Measurements from ENCODE around the gene SNURF. TPM values are rescaled to one million over a fixed set of nuclear protein-coding genes. Genes with fewer than 3 reads are reported as not detected.
"Not testable (repeated sequence)": the region's sequence is repeated elsewhere in the genome, so short reads cannot be mapped to it uniquely, and the experiment has no call there.

Gene SNURF
- total RNA-seq, 1 experiment from 2014 or later, result 35.6 TPM

- Mint-ChIP-seq H3K4me1 (ENCODE audit: insufficient read depth, unreplicated experiment) (no peaks in the 10 kb centered on the region), H3K4me3 (ENCODE audit: unreplicated experiment) (no peak overlapping the region), H3K9me3 (ENCODE audit: unreplicated experiment) (peaks cover 22% of the 10 kb centered on the region), H3K36me3 (ENCODE audit: insufficient read depth, unreplicated experiment) (no peaks in the 10 kb centered on the region), H3K27me3 (ENCODE audit: insufficient read depth, unreplicated experiment) (no peaks in the 10 kb centered on the region), H3K27ac (ENCODE audit: low read depth, unreplicated experiment) (no peak overlapping the region)
- POLR2A ChIA-PET, result no interaction called here
- no peak for DNase-seq (ENCODE audit: unreplicated experiment)
- CTCF ChIA-PET, result interaction anchor here (0.7 kb wide), 1 partner anchor 57 kb away, joined by 4 read pairs; no protein-coding TSS in a partner anchor
- no peak for TF ChIP-seq CTCF (IDR thresholded peaks at IDR 0.05; ENCODE audit: unreplicated experiment)
- intact Hi-C loops (cut with micrococcal nuclease), result no loop called here
- no TSS peak for BruUV-seq (replicated peaks)
These were observed 21.1 kb upstream of the SNURF start for GRCh38 chr15:24933716-24934115.

- H3K4me3 Mint-ChIP-seq (ENCODE audit: unreplicated experiment); intact Hi-C loops (cut with micrococcal nuclease); H3K4me1 Mint-ChIP-seq (ENCODE audit: insufficient read depth, unreplicated experiment); POLR2A ChIA-PET; BruUV-seq (replicated peaks); H3K27ac Mint-ChIP-seq (ENCODE audit: low read depth, unreplicated experiment); H3K36me3 Mint-ChIP-seq (ENCODE audit: insufficient read depth, unreplicated experiment); DNase-seq (ENCODE audit: unreplicated experiment); H3K27me3 Mint-ChIP-seq (ENCODE audit: insufficient read depth, unreplicated experiment); CTCF ChIA-PET: not testable (repeated sequence)
- peaks cover 22% of the 10 kb centered on the region for H3K9me3 Mint-ChIP-seq (ENCODE audit: unreplicated experiment)
These were observed 16.6 kb upstream of the SNURF start for GRCh38 chr15:24938224-24938623.

GRCh38 chr15:24940236-24940635 is 14.6 kb upstream of the SNURF start:
- Mint-ChIP-seq H3K9me3 (ENCODE audit: unreplicated experiment) (peaks cover 15% of the 10 kb centered on the region), H3K4me3 (ENCODE audit: unreplicated experiment) (no peak overlapping the region), H3K36me3 (ENCODE audit: insufficient read depth, unreplicated experiment) (no peaks in the 10 kb centered on the region), H3K4me1 (ENCODE audit: insufficient read depth, unreplicated experiment) (no peaks in the 10 kb centered on the region), H3K27me3 (ENCODE audit: insufficient read depth, unreplicated experiment) (no peaks in the 10 kb centered on the region), H3K27ac (ENCODE audit: low read depth, unreplicated experiment) (no peak overlapping the region)
- intact Hi-C loops (cut with micrococcal nuclease), result no loop called here
- TF ChIP-seq CTCF (IDR thresholded peaks at IDR 0.05; ENCODE audit: unreplicated experiment), result no peak
- no peak for DNase-seq (ENCODE audit: unreplicated experiment)
- ChIA-PET POLR2A (interaction anchor here (0.9 kb wide), 1 partner anchor 42 kb away, joined by 3 read pairs; no protein-coding TSS in a partner anchor), CTCF (interaction anchor here (1.0 kb wide), 1 partner anchor 12 kb away, joined by 4 read pairs; no protein-coding TSS in a partner anchor)
- BruUV-seq (replicated peaks), result no TSS peak

- no peaks in the 10 kb centered on the region for H3K36me3 Mint-ChIP-seq (ENCODE audit: insufficient read depth, unreplicated experiment)
- no peaks in the 10 kb centered on the region for H3K4me1 Mint-ChIP-seq (ENCODE audit: insufficient read depth, unreplicated experiment)
- intact Hi-C loops (cut with micrococcal nuclease), result no loop called here
- peaks cover 5% of the 10 kb centered on the region for H3K9me3 Mint-ChIP-seq (ENCODE audit: unreplicated experiment)
- BruUV-seq (replicated peaks), result no TSS peak
- TF ChIP-seq CTCF (IDR thresholded peaks at IDR 0.05; ENCODE audit: unreplicated experiment), result no peak
- ChIA-PET POLR2A (no interaction called here), CTCF (no interaction called here)
- no peaks in the 10 kb centered on the region for H3K27me3 Mint-ChIP-seq (ENCODE audit: insufficient read depth, unreplicated experiment)
- no peak for DNase-seq (ENCODE audit: unreplicated experiment)
- H3K4me3 Mint-ChIP-seq (ENCODE audit: unreplicated experiment), result no peak overlapping the region
- H3K27ac Mint-ChIP-seq (ENCODE audit: low read depth, unreplicated experiment), result no peak overlapping the region
These were observed 11.4 kb upstream of the SNURF start for GRCh38 chr15:24943361-24943760.

- TF ChIP-seq CTCF (IDR thresholded peaks at IDR 0.05; ENCODE audit: unreplicated experiment), result no peak
- no peaks in the 10 kb centered on the region for H3K4me1 Mint-ChIP-seq (ENCODE audit: insufficient read depth, unreplicated experiment)
- DNase-seq (ENCODE audit: unreplicated experiment), result no peak
- no peak overlapping the region for H3K27ac Mint-ChIP-seq (ENCODE audit: low read depth, unreplicated experiment)
- no peaks in the 10 kb centered on the region for H3K9me3 Mint-ChIP-seq (ENCODE audit: unreplicated experiment)
- ChIA-PET CTCF (no interaction called here), POLR2A (interaction anchor here (0.6 kb wide), 1 partner anchor 52 kb away, joined by 3 read pairs; no protein-coding TSS in a partner anchor)
- intact Hi-C loops (cut with micrococcal nuclease), result no loop called here
- no peak overlapping the region for H3K4me3 Mint-ChIP-seq (ENCODE audit: unreplicated experiment)
- no peaks in the 10 kb centered on the region for H3K36me3 Mint-ChIP-seq (ENCODE audit: insufficient read depth, unreplicated experiment)
- H3K27me3 Mint-ChIP-seq (ENCODE audit: insufficient read depth, unreplicated experiment), result no peaks in the 10 kb centered on the region
- BruUV-seq (replicated peaks), result no TSS peak
These were observed 9.8 kb upstream of the SNURF start for GRCh38 chr15:24944954-24945353.
